PC-3 (cell line): ENCODE measurements around the gene HDAC9. TPM values are rescaled to one million over a fixed set of nuclear protein-coding genes. Genes with fewer than 3 reads are reported as not detected.
A peak's percentile ranks its signal among the peaks of the same experiment; 100 is the strongest.

Experiments used
- ATAC-seq: fragments of 200-7000 bp; cut with Tn5 transposase; 2 replicates; pipeline ENCODE4 v1.9.1; 2020; ENCODE audit warnings: mild to moderate bottlenecking, moderate library complexity
- BruUV-seq: library from RNA; stranded (reverse); fragments of 400-500 nt; replicated peaks from 2 replicates; lab custom pipeline; 2021; lab: Mats Ljungman, UMichigan
- CTCF ChIA-PET: fragments of 300-600 bp; sonication (Branson Sonifier 250); formaldehyde crosslinking; loops from one replicate; lab custom pipeline; 2022; ENCODE audit warnings: antibody characterized with exemption; lab: Charles Lee
- POLR2A ChIA-PET: fragments of 300-600 bp; sonication (Branson Sonifier 250); formaldehyde crosslinking; loops from one replicate; lab custom pipeline; 2022; ENCODE audit warnings: antibody characterized with exemption; ENCODE audit not compliant: unreplicated experiment; lab: Charles Lee
- DNase-seq: peaks from one replicate; pipeline ENCODE4 v3.0.0-alpha.2; 2015
- H2AFZ ChIP-seq: fragments of 300-600 bp; sonication (generic); 2 replicates; pipeline ENCODE4 v1.6.0; 2016; ENCODE audit warnings: antibody characterized with exemption, low read length
- H3F3A ChIP-seq: fragments of 300-600 bp; sonication (generic); one replicate; pipeline ENCODE4 v1.6.0; 2017; ENCODE audit warnings: antibody characterized with exemption, low read length, control low read depth, mild to moderate bottlenecking; ENCODE audit not compliant: unreplicated experiment
- H3K27ac ChIP-seq: fragments of 300-600 bp; sonication (generic); 2 replicates; pipeline ENCODE4 v1.5.1; 2016; ENCODE audit warnings: mild to moderate bottlenecking, low read length
- H3K27me3 ChIP-seq: fragments of 300-600 bp; sonication (generic); 2 replicates; pipeline ENCODE4 v1.6.1; 2016; ENCODE audit warnings: low read length, mixed read lengths
- H3K36me3 ChIP-seq: fragments of 300-600 bp; sonication (generic); 2 replicates; pipeline ENCODE4 v1.6.1; 2016; ENCODE audit warnings: low read depth, mixed run types, low read length, mixed read lengths
- H3K4me1 ChIP-seq: fragments of 300-600 bp; sonication (generic); 2 replicates; pipeline ENCODE4 v1.5.1; 2016; ENCODE audit warnings: low read length; ENCODE audit not compliant: insufficient read depth
- H3K4me2 ChIP-seq: fragments of 300-600 bp; sonication (generic); 2 replicates; pipeline ENCODE4 v1.6.0; 2016; ENCODE audit warnings: low read length
- H3K4me3 ChIP-seq: fragments of 300-600 bp; sonication (generic); 2 replicates; pipeline ENCODE4 v1.5.1; 2016; ENCODE audit warnings: mild to moderate bottlenecking, low read length, mixed read lengths
- H3K79me2 ChIP-seq: fragments of 300-600 bp; sonication (generic); 2 replicates; pipeline ENCODE4 v1.6.1; 2017; ENCODE audit warnings: low read length, mixed read lengths
- H3K9ac ChIP-seq: fragments of 300-600 bp; sonication (generic); 2 replicates; pipeline ENCODE4 v1.6.0; 2016; ENCODE audit warnings: mild to moderate bottlenecking, low read length
- H3K9me2 ChIP-seq: fragments of 300-600 bp; sonication (generic); replicated peaks from 2 replicates; pipeline ENCODE4 v1.6.1; 2016; ENCODE audit warnings: mixed run types, low read length, mixed read lengths
- H3K9me3 ChIP-seq: fragments of 300-600 bp; sonication (generic); 2 replicates; pipeline ENCODE4 v1.6.1; 2016; ENCODE audit warnings: low read length, mixed read lengths
- H4K20me1 ChIP-seq: fragments of 300-600 bp; sonication (generic); 2 replicates; pipeline ENCODE4 v1.6.1; 2016; ENCODE audit warnings: low read length, mixed read lengths
- CTCF ChIP-seq: fragments of 300-600 bp; sonication (generic); conservative IDR thresholded peaks from 2 replicates; pipeline ENCODE4 v1.5.1; 2017; ENCODE audit warnings: antibody characterized with exemption, low read depth, mild to moderate bottlenecking, low read length
- EZH2 ChIP-seq: fragments of 300-600 bp; sonication (generic); IDR thresholded peaks from one replicate; pipeline ENCODE4 v1.6.1; 2017; ENCODE audit warnings: antibody characterized with exemption, mild to moderate bottlenecking, low read length; ENCODE audit not compliant: unreplicated experiment
- EZH2phosphoT487 ChIP-seq: fragments of 300-600 bp; sonication (generic); IDR thresholded peaks from 2 replicates; pipeline ENCODE4 v1.6.1; 2018; ENCODE audit warnings: mild to moderate bottlenecking, antibody characterized with exemption, low read length, borderline replicate concordance
- intact Hi-C: fragments of 100-400 bp; cut with micrococcal nuclease; formaldehyde crosslinking; loops from 2 replicates; pipeline ENCODE4 v1.9.0; 2023
- total RNA-seq: library from RNA; depleted of rRNA; stranded (reverse); fragments of >200 nt; gene quantifications from 2 replicates; pipeline ENCODE4 v1.2.3, GENCODE V29; 2014

Gene HDAC9
- total RNA-seq, 1 experiment from 2014 or later, result 7.8 TPM

DNA sequence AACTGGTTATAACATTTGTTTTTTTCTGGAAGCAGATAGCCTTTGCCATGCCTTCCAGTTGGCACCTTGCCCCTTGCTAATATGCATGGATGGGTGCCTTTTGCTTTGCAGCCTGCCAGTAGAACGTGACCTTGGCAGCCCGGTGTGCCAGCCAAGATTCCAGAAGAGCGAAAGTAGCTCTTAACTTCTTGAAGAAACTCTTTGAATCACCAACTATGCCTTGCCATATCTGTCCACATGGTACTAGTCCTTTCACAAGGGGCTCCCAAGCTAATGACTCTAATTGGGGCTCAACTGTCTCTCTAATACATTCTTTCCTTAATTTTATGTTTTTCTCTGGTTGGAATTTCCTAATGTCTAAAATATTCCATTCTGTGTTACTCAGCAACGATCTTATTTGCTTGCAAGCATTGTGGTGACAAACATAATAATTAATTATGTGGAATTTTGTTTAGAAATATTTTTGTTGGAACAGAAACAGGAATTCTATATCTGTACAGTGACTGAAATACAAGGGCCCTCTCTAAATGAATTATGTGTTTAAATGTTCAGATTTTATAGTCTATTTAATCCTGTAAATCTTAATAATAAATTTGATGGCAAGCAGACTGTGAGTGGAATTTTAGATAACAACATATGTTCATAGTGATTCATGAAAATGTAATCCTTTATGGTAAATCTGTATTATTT lies 45.8 kb downstream of the HDAC9 start:
- Histone ChIP-seq H3K4me2 (0 out of 2 replicates have a peak overlapping the region, but pooled peaks have one; percentile 4), H3F3A (no peaks in the 10 kb centered on the region), H3K9me3 (no peaks in the 10 kb centered on the region), H3K79me2 (no peaks in the 10 kb centered on the region), H3K27me3 (no peaks in the 10 kb centered on the region), H4K20me1 (no peaks in the 10 kb centered on the region), H3K36me3 (no peaks in the 10 kb centered on the region), H3K9me2 (no peaks in the 10 kb centered on the region), H2AFZ (no peak overlapping the region), H3K9ac (no peak overlapping the region), H3K27ac (peak overlapping the region; percentile 27; the same call in 1 of the 2 replicates), H3K4me1 (peaks cover 12% of the 10 kb centered on the region), H3K4me3 (no peak overlapping the region)
- ChIA-PET POLR2A (interaction anchor here (0.6 kb wide), 2 partner anchors 86 to 133 kb away, joined by 3 to 4 read pairs; no protein-coding TSS in a partner anchor), CTCF (interaction anchor here (0.7 kb wide), 1 partner anchor 499 kb away, joined by 8 read pairs; no protein-coding TSS in a partner anchor)
- ATAC-seq (peak; percentile 63), DNase-seq (no peak)
- BruUV-seq, result no TSS peak
- intact Hi-C loops, result no loop called here
- TF ChIP-seq CTCF, result no peak
- no peak for TF ChIP-seq EZH2
- TF ChIP-seq EZH2phosphoT487, result no peak

DNA sequence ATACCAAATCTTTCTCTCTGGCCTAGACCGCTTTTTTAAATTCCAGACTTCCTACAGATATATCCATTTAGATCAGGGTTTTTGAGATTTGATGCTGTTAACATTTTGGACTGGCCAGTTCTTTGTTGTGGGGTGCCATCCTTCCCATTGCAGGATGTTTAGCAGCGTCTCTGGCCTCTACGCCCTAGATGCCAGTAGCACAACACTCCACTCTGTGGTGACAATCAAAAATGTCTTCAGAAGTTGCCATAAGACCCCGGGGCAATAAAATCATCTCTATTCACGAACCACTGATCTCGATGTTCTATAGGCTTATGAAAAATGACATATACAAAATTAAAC lies 46.3 kb downstream of the HDAC9 start:
- Histone ChIP-seq H3K9ac (no peak overlapping the region), H3K27ac (no peak overlapping the region), H3K27me3 (no peaks in the 10 kb centered on the region)

More for the DNA sequence above, 46.3 kb downstream of the HDAC9 start:
- H3K4me3 ChIP-seq, result no peak overlapping the region
- H4K20me1 ChIP-seq, result no peaks in the 10 kb centered on the region
- no TSS peak for BruUV-seq
- H3K9me3 ChIP-seq, result no peaks in the 10 kb centered on the region
- no peaks in the 10 kb centered on the region for H3F3A ChIP-seq
- H3K4me2 ChIP-seq, result 0 out of 2 replicates have a peak overlapping the region, but pooled peaks have one; percentile 4
- no peak for TF ChIP-seq CTCF
- no peak for TF ChIP-seq EZH2
- no peak for TF ChIP-seq EZH2phosphoT487
- no peaks in the 10 kb centered on the region for H3K9me2 ChIP-seq
- H3K4me1 ChIP-seq, result peaks cover 14% of the 10 kb centered on the region
- no peak; the same call in 1 of the 2 replicates for ATAC-seq
- intact Hi-C loops, result no loop called here
- ChIA-PET CTCF (no interaction called here), POLR2A (no interaction called here)
- no peak overlapping the region for H2AFZ ChIP-seq
- H3K36me3 ChIP-seq, result no peaks in the 10 kb centered on the region
- no peak for DNase-seq
- no peaks in the 10 kb centered on the region for H3K79me2 ChIP-seq
